Pancreas (tissue), 10 donors: ENCODE measurements around the gene PLXNC1. TPM values are rescaled to one million over a fixed set of nuclear protein-coding genes. Genes with fewer than 3 reads are reported as not detected.
"Not testable (repeated sequence)": the region's sequence is repeated elsewhere in the genome, so short reads cannot be mapped to it uniquely, and the experiment has no call there.

ENCODE experiments used
- ATAC-seq, 4 donors: fragments of 200-7000 bp; cut with Tn5 transposase; one replicate each; pipeline versions ENCODE4 v1.8.0 to v1.9.1; 2020; ENCODE audit warnings: mild to moderate bottlenecking in 4 of 4, moderate library complexity in 4 of 4
- DNase-seq, 6 donors: peaks; one replicate each; pipeline ENCODE4 v3.0.0-alpha.2; 2020
- FAIRE-seq: peaks from 2 replicates; lab custom pipeline; 2012; peaks lifted over from hg19 to GRCh38; lab: Jason Lieb, UNC
- H3K27ac ChIP-seq, 4 donors: fragments of 200-600 bp; sonication (generic); 1 replicate in 3 of 4; 2 replicates in 1 of 4; pipeline versions ENCODE4 v1.5.0 to v1.8.0; 2020
- H3K27me3 ChIP-seq, 4 donors: fragments of 200-600 bp; one replicate each; pipeline ENCODE4 v1.8.0; 2021
- H3K36me3 ChIP-seq, 3 donors: fragments of 200-600 bp; sonication (generic) in 1 of 3; one replicate each; pipeline versions ENCODE4 v1.5.0 to v1.8.0; 2020 to 2021
- H3K4me1 ChIP-seq, 3 donors: fragments of 200-600 bp; one replicate each; pipeline ENCODE4 v1.8.0; 2021
- H3K4me3 ChIP-seq, 4 donors: fragments of 200-600 bp; sonication (generic) in 2 of 4; one replicate each; pipeline versions ENCODE4 v1.5.0 to v1.8.0; 2020 to 2021
- H3K9me3 ChIP-seq, 4 donors: fragments of 200-600 bp; one replicate each; pipeline ENCODE4 v1.8.0; 2021
- WGBS, 2 donors: extraction: QIAGEN DNeasy Blood & Tissue Kit; methylation state at CpG; one replicate each; pipeline ENCODE4 v1.1.7; 2013; 5-methylcytosine and 5-hydroxymethylcytosine counted together
- intact Hi-C, 3 donors: fragments of 100-400 bp; cut with DNase I; formaldehyde crosslinking; loops; one replicate each; pipeline versions ENCODE4 v1.11.1 to v1.14.2; 2022
- polyA plus RNA-seq, 2 donors: library from polyadenylated mRNA; stranded (reverse); fragments of 200-250 nt; gene quantifications; one replicate each; pipeline ENCODE4 v1.2.3, GENCODE V29; 2013
- total RNA-seq, 6 donors: library from RNA; stranded (reverse); fragmentation: NEBNext Ultra II Directional in 4 of 6; extraction: Animal tissue kit (Norgen Biotek cat#: 25700) in 4 of 6; gene quantifications; one replicate each; pipeline versions ENCODE4 v1.2.1 to v1.2.4, GENCODE V29; 2021 to 2023
- TF ChIP-seq, protein P1 (sequence below), 4 donors: fragments of 200-600 bp; sonication (generic) in 3 of 4; IDR thresholded peaks; one replicate each; pipeline versions ENCODE4 v1.5.0 to v1.8.0; 2021; ENCODE audit warnings: antibody characterized with exemption in 4 of 4
- donor health status: healthy with polysubstance abuse.
- donor health status: DM: no; HTN: no; CAD: no; lungs with moderate emphysema.
- donor health status: DM: no; HTN: no; CAD: no.
- donor health status: control.
- donor health status: control.
- donor health status: Bipolar disorder and iron deficiency.
- donor health status: DM: yes; HTN: yes; CAD: no.
- donor health status: DM: no; HTN: no; CAD: no.
- donor health status: DM: no; HTN: no; CAD: no.
- donor health status: DM: yes; HTN: yes; CAD: no.

Gene PLXNC1
- total and polyA plus RNA-seq, 8 donors, result 0.53 to 13.7 (median 2.0) TPM

DNA sequence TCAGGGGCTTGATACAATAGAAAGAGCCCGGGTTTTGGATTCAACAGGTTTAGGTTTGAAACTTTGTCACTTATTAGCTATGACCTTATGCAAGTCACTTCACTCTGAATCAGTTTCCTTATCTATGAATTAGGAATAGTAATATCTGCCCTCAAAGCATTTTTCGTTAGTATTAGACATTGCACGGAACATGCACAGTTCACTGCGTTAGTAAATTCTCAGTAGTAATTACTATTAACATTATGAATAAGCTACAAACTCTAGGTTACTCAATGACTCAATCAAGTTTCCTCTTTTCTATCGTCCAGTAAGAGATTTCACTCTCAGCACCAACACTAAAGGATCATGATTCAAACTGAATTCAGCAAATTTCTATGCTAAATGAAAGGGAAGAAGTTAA is 161.0 kb downstream of the PLXNC1 start:
- FAIRE-seq (no peak), ATAC-seq (no peak), DNase-seq (no peak)
- H3K27me3 ChIP-seq, result no peaks in the 10 kb centered on the region
- H3K4me1 ChIP-seq, result no peaks in the 10 kb centered on the region
- no peak overlapping the region for H3K4me3 ChIP-seq
- intact Hi-C loops, result no loop called here
- no peaks in the 10 kb centered on the region for H3K9me3 ChIP-seq
- TF ChIP-seq, protein P1, sequence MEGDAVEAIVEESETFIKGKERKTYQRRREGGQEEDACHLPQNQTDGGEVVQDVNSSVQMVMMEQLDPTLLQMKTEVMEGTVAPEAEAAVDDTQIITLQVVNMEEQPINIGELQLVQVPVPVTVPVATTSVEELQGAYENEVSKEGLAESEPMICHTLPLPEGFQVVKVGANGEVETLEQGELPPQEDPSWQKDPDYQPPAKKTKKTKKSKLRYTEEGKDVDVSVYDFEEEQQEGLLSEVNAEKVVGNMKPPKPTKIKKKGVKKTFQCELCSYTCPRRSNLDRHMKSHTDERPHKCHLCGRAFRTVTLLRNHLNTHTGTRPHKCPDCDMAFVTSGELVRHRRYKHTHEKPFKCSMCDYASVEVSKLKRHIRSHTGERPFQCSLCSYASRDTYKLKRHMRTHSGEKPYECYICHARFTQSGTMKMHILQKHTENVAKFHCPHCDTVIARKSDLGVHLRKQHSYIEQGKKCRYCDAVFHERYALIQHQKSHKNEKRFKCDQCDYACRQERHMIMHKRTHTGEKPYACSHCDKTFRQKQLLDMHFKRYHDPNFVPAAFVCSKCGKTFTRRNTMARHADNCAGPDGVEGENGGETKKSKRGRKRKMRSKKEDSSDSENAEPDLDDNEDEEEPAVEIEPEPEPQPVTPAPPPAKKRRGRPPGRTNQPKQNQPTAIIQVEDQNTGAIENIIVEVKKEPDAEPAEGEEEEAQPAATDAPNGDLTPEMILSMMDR (IDR thresholded peaks at IDR 0.05), result no peak
- H3K27ac ChIP-seq, result no peak overlapping the region
- H3K36me3 ChIP-seq, result peaks cover 0 to 12% (median 0%) of the 10 kb centered on the region in 3 donors
- WGBS, 2 donors, result 92 to 95% methylated on average over 5 of the region's 5 CpGs

DNA sequence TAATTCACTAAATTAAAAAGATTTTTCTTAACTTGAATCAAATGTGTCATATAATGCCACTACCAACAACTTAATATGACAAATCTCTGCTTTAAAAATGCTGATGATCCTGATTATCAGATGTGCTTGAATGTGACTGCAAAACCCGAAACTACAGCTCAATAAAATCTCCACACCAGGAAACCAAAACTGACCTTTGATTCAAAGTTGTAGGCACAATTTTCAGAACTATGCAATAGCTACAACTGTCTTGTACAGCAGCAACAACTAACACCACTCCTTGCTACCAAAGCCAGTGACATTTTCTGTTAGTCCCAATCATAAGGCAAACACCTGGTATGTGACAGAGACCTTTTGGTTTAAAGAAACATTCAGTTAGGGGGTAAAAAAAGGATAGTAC is 164.0 kb downstream of the PLXNC1 start:
- no peaks in the 10 kb centered on the region for H3K27me3 ChIP-seq
- FAIRE-seq, result no peak
- H3K27ac ChIP-seq, result no peak overlapping the region
- no peak overlapping the region for H3K4me3 ChIP-seq
- 95 to 97% methylated on average over 1 of the region's 1 CpG for WGBS, 2 donors
- no peak for DNase-seq
- no peaks in the 10 kb centered on the region for H3K36me3 ChIP-seq
- ATAC-seq, result no peak
- H3K9me3 ChIP-seq, result no peaks in the 10 kb centered on the region
- no peaks in the 10 kb centered on the region for H3K4me1 ChIP-seq
- TF ChIP-seq, protein P1 (IDR thresholded peaks at IDR 0.05), result no peak
- intact Hi-C loops, result no loop called here

DNA sequence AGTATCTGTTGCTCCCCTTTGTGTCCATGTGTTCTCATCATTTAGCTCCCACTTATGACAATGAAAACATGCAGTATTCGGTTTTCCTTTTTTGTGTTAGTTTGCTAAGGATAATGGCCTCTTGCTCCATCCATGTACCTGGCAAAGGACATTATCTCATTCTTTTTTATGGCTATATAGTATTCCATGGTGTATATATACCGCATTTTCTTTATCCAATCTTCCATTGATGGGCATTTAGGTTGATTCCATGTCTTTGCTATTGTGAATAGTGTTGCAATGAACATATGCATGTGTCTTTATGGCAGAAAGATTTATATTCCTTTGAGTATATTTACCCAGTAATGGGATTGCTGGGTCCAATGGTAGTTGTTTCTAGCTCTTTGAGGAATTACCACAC is 168.2 kb downstream of the PLXNC1 start:
- DNase-seq, FAIRE-seq, H3K27me3 ChIP-seq, H3K4me3 ChIP-seq, H3K27ac ChIP-seq, ATAC-seq, intact Hi-C loops, H3K4me1 ChIP-seq, H3K36me3 ChIP-seq, H3K9me3 ChIP-seq: not testable (repeated sequence)
- 96 to 97% methylated on average over 2 of the region's 2 CpGs for WGBS, 2 donors

- intact Hi-C loops, result no loop called here
- TF ChIP-seq, protein P1 (IDR thresholded peaks at IDR 0.05), result no peak
- no peak overlapping the region for H3K27ac ChIP-seq
- FAIRE-seq (no peak), DNase-seq (no peak), ATAC-seq (no peak)
- no peaks in the 10 kb centered on the region for H3K36me3 ChIP-seq
- no peaks in the 10 kb centered on the region for H3K4me1 ChIP-seq
- 76 to 81% methylated on average over 1 of the region's 1 CpG for whole genome bisulfite sequencing, 2 donors
- no peaks in the 10 kb centered on the region for H3K9me3 ChIP-seq
- H3K4me3 ChIP-seq, result no peak overlapping the region
- H3K27me3 ChIP-seq, result no peaks in the 10 kb centered on the region
Measured at GRCh38 chr12:94318181-94318580, 169.8 kb downstream of the PLXNC1 start.

DNA sequence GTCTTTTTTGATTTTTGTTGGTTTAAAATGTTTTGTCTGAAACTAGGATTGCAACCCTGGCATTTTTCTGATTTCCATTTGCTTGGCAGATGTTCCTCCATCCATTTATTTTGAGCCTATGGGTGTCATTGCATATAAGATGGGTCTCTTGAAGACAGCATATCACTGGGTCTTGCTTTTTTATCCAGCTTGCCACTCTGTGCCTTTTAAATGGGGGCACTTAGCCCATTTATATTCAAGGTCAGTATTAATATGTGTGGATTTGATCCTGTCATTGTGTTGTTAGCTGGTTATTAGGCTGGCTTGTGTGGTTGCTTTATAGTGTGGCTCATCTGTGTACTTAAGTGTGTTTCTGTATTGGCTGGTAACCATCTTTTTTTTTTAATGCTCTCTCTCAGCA is 171.7 kb downstream of the PLXNC1 start:
- no peaks in the 10 kb centered on the region for H3K36me3 ChIP-seq
- DNase-seq (no peak), FAIRE-seq (no peak), ATAC-seq (no peak)
- H3K4me3 ChIP-seq, result no peak overlapping the region
- no peaks in the 10 kb centered on the region for H3K4me1 ChIP-seq
- H3K27me3 ChIP-seq, result no peaks in the 10 kb centered on the region
- H3K27ac ChIP-seq, result no peak overlapping the region
- TF ChIP-seq, protein P1 (IDR thresholded peaks at IDR 0.05), result no peak
- intact Hi-C loops, result no loop called here
- H3K9me3 ChIP-seq, result no peaks in the 10 kb centered on the region

GRCh38 chr12:94322346-94322745 is 174.0 kb downstream of the PLXNC1 start:
- DNase-seq, result no peak
- no peak for FAIRE-seq
- TF ChIP-seq, protein P1 (IDR thresholded peaks at IDR 0.05), result no peak
- Histone ChIP-seq H3K27ac (no peak overlapping the region), H3K4me1 (no peaks in the 10 kb centered on the region), H3K4me3 (no peak overlapping the region), H3K9me3 (no peaks in the 10 kb centered on the region), H3K36me3 (no peaks in the 10 kb centered on the region), H3K27me3 (no peaks in the 10 kb centered on the region)
- no peak for ATAC-seq
- intact Hi-C loops, result no loop called here
- 95% methylated on average over 2 of the region's 2 CpGs for WGBS, 2 donors
